ENCODE measurements around the gene DMBX1. TPM values are rescaled to one million over a fixed set of nuclear protein-coding genes. Genes with fewer than 3 reads are reported as not detected.

Gene DMBX1
- total RNA-seq, 6 donors from 2014 or later: not detected

DNA sequence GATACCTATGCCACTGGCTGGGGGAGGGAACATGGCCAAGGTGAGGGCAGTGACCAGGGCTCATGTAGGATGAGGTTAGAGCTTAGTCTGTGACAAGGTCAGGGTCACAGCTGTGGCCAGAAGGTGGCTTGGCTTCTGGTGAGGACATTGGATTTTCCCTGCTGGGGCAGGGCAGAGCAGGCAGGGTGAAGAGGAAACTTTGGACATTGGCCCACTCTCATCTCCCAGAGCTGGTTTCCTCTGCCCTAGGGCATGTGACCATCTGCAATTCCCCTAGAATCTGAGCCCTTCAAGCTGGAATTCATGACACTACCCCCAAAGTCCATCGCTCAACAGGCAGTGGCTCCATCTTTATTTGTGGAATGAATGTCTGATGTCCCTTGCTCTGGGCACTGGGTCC, 5.3 kb downstream of the DMBX1 start:
- peaks cover 8 to 15% (median 12%) of the 10 kb centered on the region in 4 donors for H3K4me1 ChIP-seq
- no peak for ATAC-seq (ENCODE audit: low FRiP score in 2 of 2)
- TF ChIP-seq CTCF (IDR thresholded peaks at IDR 0.05): no peak
- no peak for TF ChIP-seq EP300 (IDR thresholded peaks at IDR 0.05)
- TF ChIP-seq POLR2AphosphoS5 (IDR thresholded peaks at IDR 0.05): no peak
- TF ChIP-seq POLR2A (IDR thresholded peaks at IDR 0.05): no peak
- H3K27me3 ChIP-seq: peaks cover 0 to 48% (median 26%) of the 10 kb centered on the region in 4 donors
- no peaks in the 10 kb centered on the region for H3K9me3 ChIP-seq
- no peak overlapping the region for H3K27ac ChIP-seq
- no peaks in the 10 kb centered on the region for H3K36me3 ChIP-seq
- DNase-seq: no peak
- WGBS, 2 donors: 67 to 89% methylated on average over 1 of the region's 1 CpG
- no peak overlapping the region for H3K4me3 ChIP-seq

- H3K36me3 ChIP-seq: no peaks in the 10 kb centered on the region
- ATAC-seq (ENCODE audit: low FRiP score in 2 of 2): no peak
Observed at GRCh38 chr1:46495778-46496177, 6.1 kb downstream of the DMBX1 start.

GRCh38 chr1:46496505-46496904, 6.9 kb downstream of the DMBX1 start:
- 78 to 81% methylated on average over 6 of the region's 6 CpGs for WGBS, 2 donors
- Histone ChIP-seq H3K27me3 (peaks cover 0 to 32% (median 13%) of the 10 kb centered on the region in 4 donors), H3K4me1 (no peaks in the 10 kb centered on the region), H3K9me3 (no peaks in the 10 kb centered on the region), H3K4me3 (no peak overlapping the region), H3K27ac (no peak overlapping the region), H3K36me3 (no peaks in the 10 kb centered on the region)
- TF ChIP-seq POLR2AphosphoS5 (IDR thresholded peaks at IDR 0.05) (no peak), CTCF (IDR thresholded peaks at IDR 0.05) (no peak), POLR2A (IDR thresholded peaks at IDR 0.05) (no peak), EP300 (IDR thresholded peaks at IDR 0.05) (no peak)
- no peak for DNase-seq
- ATAC-seq (ENCODE audit: low FRiP score in 2 of 2): no peak

More at GRCh38 chr1:46495778-46496177, 6.1 kb downstream of the DMBX1 start:
- no peak for DNase-seq
- Histone ChIP-seq H3K4me1 (peaks cover under 1 to 7% (median 3%) of the 10 kb centered on the region in 4 donors), H3K27me3 (peaks cover 0 to 39% (median 21%) of the 10 kb centered on the region in 4 donors), H3K27ac (no peak overlapping the region), H3K4me3 (no peak overlapping the region), H3K9me3 (no peaks in the 10 kb centered on the region)
- 83 to 93% methylated on average over 2 of the region's 2 CpGs for WGBS, 2 donors
- no peak for TF ChIP-seq CTCF (IDR thresholded peaks at IDR 0.05)

DNA sequence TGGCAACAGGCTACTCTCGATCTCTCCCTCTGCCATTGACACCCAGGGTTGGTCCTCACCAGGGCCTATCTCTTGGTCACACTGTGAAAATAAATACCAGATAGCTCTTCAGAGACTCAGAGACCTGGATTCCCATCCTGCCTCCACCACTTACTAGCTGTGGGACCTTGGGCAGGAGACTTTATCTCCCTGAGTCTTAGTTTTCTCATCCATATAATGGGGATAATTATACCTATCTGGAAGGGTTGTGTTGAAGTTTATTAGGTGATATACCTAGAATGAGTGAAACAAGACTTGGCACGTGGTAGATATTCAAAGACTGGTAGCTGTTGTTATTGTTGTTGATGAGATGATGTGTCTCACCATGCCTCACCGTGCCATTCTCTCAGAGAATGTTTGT, 7.4 kb downstream of the DMBX1 start:
- Histone ChIP-seq H3K27me3 (peaks cover 0 to 27% (median 11%) of the 10 kb centered on the region in 4 donors), H3K36me3 (no peaks in the 10 kb centered on the region), H3K4me1 (no peaks in the 10 kb centered on the region), H3K27ac (no peak overlapping the region), H3K9me3 (no peaks in the 10 kb centered on the region), H3K4me3 (no peak overlapping the region)
- no peak for DNase-seq
- TF ChIP-seq CTCF (IDR thresholded peaks at IDR 0.05) (no peak), POLR2A (IDR thresholded peaks at IDR 0.05) (no peak), EP300 (IDR thresholded peaks at IDR 0.05) (no peak), POLR2AphosphoS5 (IDR thresholded peaks at IDR 0.05) (no peak)
- no peak for ATAC-seq (ENCODE audit: low FRiP score in 2 of 2)
- 73 to 83% methylated on average over 3 of the region's 3 CpGs for WGBS, 2 donors

GRCh38 chr1:46497665-46498064, 8.0 kb downstream of the DMBX1 start:
- Histone ChIP-seq H3K36me3 (no peaks in the 10 kb centered on the region), H3K27me3 (peaks cover 0 to 20% (median 8%) of the 10 kb centered on the region in 4 donors), H3K9me3 (no peaks in the 10 kb centered on the region), H3K27ac (no peak overlapping the region), H3K4me3 (no peak overlapping the region), H3K4me1 (no peaks in the 10 kb centered on the region)
- no peak for ATAC-seq (ENCODE audit: low FRiP score in 2 of 2)
- no peak for TF ChIP-seq EP300 (IDR thresholded peaks at IDR 0.05)
- no peak for TF ChIP-seq POLR2A (IDR thresholded peaks at IDR 0.05)
- no peak for TF ChIP-seq POLR2AphosphoS5 (IDR thresholded peaks at IDR 0.05)
- no peak for TF ChIP-seq CTCF (IDR thresholded peaks at IDR 0.05)
- WGBS, 2 donors: 92% methylated on average over 18 to 19 of the region's 19 CpGs
- DNase-seq: peak in 1 of 2 donors; percentile 62
